ENCODE measurements around the gene HNRNPLL.

- no peak for TF ChIP-seq POLR2A (IDR thresholded peaks at IDR 0.05; ENCODE audit: extremely low read depth, insufficient read length)
- TF ChIP-seq MAX (IDR thresholded peaks at IDR 0.05; ENCODE audit: low read depth, low read length): no peak
Measured at GRCh38 chr2:38526195-38526594, 76.5 kb downstream of the HNRNPLL start.

Measured in NB4 (cell line).